Progenitor cell of endocrine pancreas (in vitro differentiated cells): ENCODE data around the gene FFAR3. TPM values are rescaled to one million over a fixed set of nuclear protein-coding genes. Genes with fewer than 3 reads are reported as not detected.

ENCODE experiments used
- DNase-seq: peaks from one replicate; pipeline ENCODE4 v3.0.0; 2021; ENCODE audit warnings: low spot score; ENCODE audit not compliant: unreplicated experiment
- H3K27ac Mint-ChIP-seq: 2 replicates; pipeline ENCODE4 v1.8.0; 2021; ENCODE audit warnings: mild to moderate bottlenecking, moderate library complexity, mixed read lengths
- H3K27me3 Mint-ChIP-seq: 2 replicates; pipeline ENCODE4 v1.8.0; 2021; ENCODE audit warnings: mixed read lengths
- H3K36me3 Mint-ChIP-seq: 2 replicates; pipeline ENCODE4 v1.8.0; 2022; ENCODE audit warnings: mixed read lengths; ENCODE audit not compliant: insufficient read depth
- H3K4me1 Mint-ChIP-seq: 2 replicates; pipeline ENCODE4 v1.8.0; 2021; ENCODE audit warnings: low read depth, mixed read lengths
- H3K4me3 Mint-ChIP-seq: 2 replicates; pipeline ENCODE4 v1.8.0; 2021; ENCODE audit warnings: low read depth, mild to moderate bottlenecking, moderate library complexity, mixed read lengths
- H3K9me3 Mint-ChIP-seq: 2 replicates; pipeline ENCODE4 v1.8.0; 2021; ENCODE audit warnings: low read depth, mixed read lengths
- CTCF ChIP-seq: fragments of 200-600 bp; sonication (generic); IDR thresholded peaks from one replicate; pipeline ENCODE4 v1.5.0; 2021; ENCODE audit warnings: antibody characterized with exemption, mild to moderate bottlenecking; ENCODE audit not compliant: unreplicated experiment
- total RNA-seq: library from RNA; stranded (reverse); gene quantifications from 2 replicates; pipeline ENCODE4 v1.2.1, GENCODE V29; 2021

FFAR3 gene
- total RNA-seq, 1 donor from 2014 or later, result not detected

- no peaks in the 10 kb centered on the region for H3K9me3 Mint-ChIP-seq
- no peaks in the 10 kb centered on the region for H3K36me3 Mint-ChIP-seq
- H3K4me3 Mint-ChIP-seq, result no peak overlapping the region
- DNase-seq, result no peak
- H3K27me3 Mint-ChIP-seq, result peaks cover 11% of the 10 kb centered on the region
- no peak for TF ChIP-seq CTCF
- H3K4me1 Mint-ChIP-seq, result no peaks in the 10 kb centered on the region
- H3K27ac Mint-ChIP-seq, result no peak overlapping the region
Observed at GRCh38 chr19:35329323-35329722, 28.9 kb upstream of the FFAR3 start.

DNA sequence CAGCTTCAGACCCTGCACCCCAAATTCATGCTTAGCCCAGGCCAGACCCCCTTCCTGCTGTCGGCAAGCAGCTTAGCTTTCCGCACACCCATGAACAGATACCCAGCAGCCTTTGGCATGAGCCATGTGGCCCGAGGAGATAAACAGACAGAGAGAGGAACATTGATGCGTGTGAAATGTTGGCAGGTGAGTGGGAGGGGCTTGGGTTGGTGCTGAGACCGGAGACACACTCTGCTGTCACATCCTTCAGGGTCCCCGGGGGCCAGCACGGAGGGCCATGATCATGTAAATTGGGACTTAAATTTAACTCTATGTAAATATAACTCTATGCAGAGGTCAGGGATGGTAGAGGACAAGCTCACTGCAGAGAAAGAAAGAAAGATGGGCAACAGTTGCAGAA is 27.8 kb upstream of the FFAR3 start:
- DNase-seq, result no peak
- no peaks in the 10 kb centered on the region for H3K9me3 Mint-ChIP-seq
- no peak overlapping the region for H3K27ac Mint-ChIP-seq
- no peaks in the 10 kb centered on the region for H3K4me1 Mint-ChIP-seq
- peaks cover 11% of the 10 kb centered on the region for H3K27me3 Mint-ChIP-seq
- no peak for TF ChIP-seq CTCF
- H3K4me3 Mint-ChIP-seq, result no peak overlapping the region
- H3K36me3 Mint-ChIP-seq, result no peaks in the 10 kb centered on the region

- Mint-ChIP-seq H3K4me1 (no peaks in the 10 kb centered on the region), H3K27me3 (peaks cover 7% of the 10 kb centered on the region), H3K4me3 (no peak overlapping the region), H3K27ac (no peak overlapping the region), H3K36me3 (no peaks in the 10 kb centered on the region), H3K9me3 (no peaks in the 10 kb centered on the region)
- DNase-seq, result no peak
- TF ChIP-seq CTCF, result no peak
Observed at GRCh38 chr19:35331551-35332214, 26.6 kb upstream of the FFAR3 start.

DNA sequence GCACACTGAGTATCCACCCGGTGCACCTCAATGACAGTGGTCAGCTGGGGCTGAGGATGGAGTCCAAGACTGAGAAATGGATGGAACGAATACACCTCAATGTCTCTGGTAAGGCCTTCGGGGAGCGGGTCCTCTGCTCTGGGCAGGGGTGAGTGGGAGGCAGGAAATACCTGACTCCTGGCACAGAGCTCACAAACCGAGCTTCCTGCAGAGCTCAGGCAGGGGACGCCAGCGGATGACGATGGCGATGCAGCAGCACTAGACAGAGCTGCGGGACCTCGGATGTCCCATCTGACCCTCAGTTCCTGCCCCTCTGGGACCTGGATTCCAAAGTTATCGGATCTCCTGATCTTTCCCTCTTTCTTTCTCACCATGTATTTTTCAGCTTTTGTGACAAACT is 25.4 kb upstream of the FFAR3 start:
- no peaks in the 10 kb centered on the region for H3K36me3 Mint-ChIP-seq
- H3K4me1 Mint-ChIP-seq, result no peaks in the 10 kb centered on the region
- peaks cover 3% of the 10 kb centered on the region for H3K27me3 Mint-ChIP-seq
- no peak overlapping the region for H3K27ac Mint-ChIP-seq
- no peak for DNase-seq
- H3K9me3 Mint-ChIP-seq, result no peaks in the 10 kb centered on the region
- TF ChIP-seq CTCF, result no peak
- no peak overlapping the region for H3K4me3 Mint-ChIP-seq

- Mint-ChIP-seq H3K36me3 (no peaks in the 10 kb centered on the region), H3K27ac (no peak overlapping the region), H3K4me3 (no peak overlapping the region), H3K9me3 (no peaks in the 10 kb centered on the region), H3K4me1 (no peaks in the 10 kb centered on the region), H3K27me3 (peaks cover 3% of the 10 kb centered on the region)
- no peak for DNase-seq
- no peak for TF ChIP-seq CTCF
Observed at GRCh38 chr19:35334144-35334753, 24.0 kb upstream of the FFAR3 start.
